CD4-positive, alpha-beta T cell treated with Interleukin-21 for 1 hour (primary cell): ENCODE measurements around the gene UGGT2.
"Not testable (repeated sequence)": the region's sequence is repeated elsewhere in the genome, so short reads cannot be mapped to it uniquely, and the experiment has no call there.

ENCODE experiments used
- DNase-seq: peaks from one replicate; pipeline ENCODE4 v3.0.0-alpha.2; 2020

Gene UGGT2

GRCh38 chr13:95874286-95874685, 178.9 kb downstream of the UGGT2 start:
- no peak for DNase-seq

GRCh38 chr13:95870421-95870820, 182.8 kb downstream of the UGGT2 start:
- no peak for DNase-seq

GRCh38 chr13:95865080-95865615, 188.1 kb downstream of the UGGT2 start:
- DNase-seq = no peak

- no peak for DNase-seq
These were observed 190.8 kb downstream of the UGGT2 start for GRCh38 chr13:95862408-95862807.

GRCh38 chr13:95861296-95861695, 191.9 kb downstream of the UGGT2 start:
- DNase-seq = no peak

- no peak for DNase-seq
These were observed 194.7 kb downstream of the UGGT2 start for GRCh38 chr13:95858286-95859075.

GRCh38 chr13:95845656-95846055, 207.5 kb downstream of the UGGT2 start:
- DNase-seq = not testable (repeated sequence)

GRCh38 chr13:95842898-95843297, 210.3 kb downstream of the UGGT2 start:
- no peak for DNase-seq

GRCh38 chr13:95841894-95842293, 211.3 kb downstream of the UGGT2 start:
- no peak for DNase-seq

- peak; percentile 65 for DNase-seq
These were observed 219.0 kb downstream of the UGGT2 start for GRCh38 chr13:95834134-95834765.

- no peak for DNase-seq
These were observed 219.5 kb downstream of the UGGT2 start for GRCh38 chr13:95833719-95834118.

GRCh38 chr13:95833126-95833525, 220.1 kb downstream of the UGGT2 start:
- DNase-seq = no peak

- DNase-seq = no peak
These were observed 230.9 kb downstream of the UGGT2 start for GRCh38 chr13:95822303-95822702.

- no peak for DNase-seq
These were observed 238.7 kb downstream of the UGGT2 start for GRCh38 chr13:95814495-95814894.

GRCh38 chr13:95813139-95813538, 240.1 kb downstream of the UGGT2 start:
- DNase-seq = no peak

GRCh38 chr13:95809429-95809828, 243.8 kb downstream of the UGGT2 start:
- no peak for DNase-seq

GRCh38 chr13:95805921-95806320, 247.3 kb downstream of the UGGT2 start:
- DNase-seq = no peak

- DNase-seq = no peak
These were observed 251.4 kb downstream of the UGGT2 start for GRCh38 chr13:95801825-95802224.

GRCh38 chr13:95800436-95800835, 252.8 kb downstream of the UGGT2 start:
- no peak for DNase-seq

- DNase-seq = no peak
These were observed 256.2 kb downstream of the UGGT2 start for GRCh38 chr13:95797016-95797415.

- no peak for DNase-seq
These were observed 259.4 kb downstream of the UGGT2 start for GRCh38 chr13:95793781-95794180.

GRCh38 chr13:95793018-95793555, 260.1 kb downstream of the UGGT2 start:
- DNase-seq = no peak

- no peak for DNase-seq
These were observed 262.0 kb downstream of the UGGT2 start for GRCh38 chr13:95791084-95791722.
